ENCODE results near the gene CYFIP1.
A peak's percentile ranks its signal among the peaks of the same experiment; 100 is the strongest.
"Not testable (repeated sequence)": the region's sequence is repeated elsewhere in the genome, so short reads cannot be mapped to it uniquely, and the experiment has no call there.

Gene CYFIP1

DNA sequence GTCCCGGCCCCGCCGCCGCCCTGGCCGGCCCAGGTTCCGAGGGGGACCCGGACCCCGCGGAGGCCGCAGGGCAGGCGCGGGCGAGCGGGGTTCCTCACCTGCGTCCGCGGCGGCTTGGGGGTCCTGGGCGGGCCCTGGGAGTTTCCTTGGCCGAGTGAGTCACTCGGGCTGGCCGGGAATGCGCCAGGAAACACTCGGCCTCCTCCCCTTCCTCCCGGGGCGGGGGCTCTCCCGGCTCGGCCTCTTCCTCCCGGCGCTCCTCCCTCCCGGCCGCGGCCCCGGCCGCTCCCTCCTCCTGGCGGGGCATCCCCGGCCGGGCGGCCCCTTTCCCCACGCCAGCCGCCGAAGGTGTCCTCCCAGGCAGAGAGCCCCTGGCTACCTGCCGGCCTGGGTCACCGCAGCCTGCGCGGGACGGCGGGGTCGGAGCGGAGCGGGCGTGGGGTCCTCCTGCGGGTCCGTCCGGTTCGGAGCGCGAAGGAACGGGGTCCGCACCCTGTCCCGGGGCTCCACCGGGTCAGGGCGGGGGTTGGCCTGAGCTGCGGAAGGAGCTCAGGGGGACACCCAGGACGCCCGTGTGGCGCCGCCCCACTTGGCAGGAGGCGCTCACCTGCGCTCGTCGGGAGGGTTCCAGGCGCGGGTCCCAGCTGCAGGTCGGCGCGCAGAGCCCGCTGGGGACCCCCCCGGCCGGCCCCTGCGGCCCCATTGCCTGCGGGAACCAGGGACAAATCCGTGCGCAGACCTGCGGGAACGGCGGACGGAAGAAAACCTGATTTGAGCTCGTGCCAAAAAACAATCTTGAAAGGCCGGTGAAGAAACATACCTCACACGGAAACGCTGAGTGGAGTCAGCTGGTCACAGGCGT, at the start of gene CYFIP1:
Gene CYFIP1, minus strand, starts transcription at position 180 of the 862 bp plus-strand sequence. CDS start 33,083 bp downstream, outside the sequence.
- peak; percentile 89 for DNase-seq (ENCODE audit: low spot score)

DNA sequence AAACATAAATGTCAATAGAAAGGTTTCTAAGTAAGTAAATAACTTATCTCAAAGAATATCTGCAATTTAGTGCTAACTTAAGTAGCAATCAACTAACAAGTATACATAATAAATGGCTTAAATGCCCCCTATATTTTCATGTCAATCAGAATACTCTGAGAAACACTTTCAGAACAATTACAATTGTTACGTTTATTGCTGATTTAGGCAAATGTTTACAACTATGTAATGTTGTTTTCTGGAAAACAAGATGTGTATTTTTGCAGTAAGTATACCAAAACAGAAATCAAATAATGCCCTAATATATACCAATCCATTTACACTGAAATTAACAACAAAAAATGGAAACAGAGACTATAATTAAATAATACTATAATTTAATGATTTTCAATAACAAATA, 46.0 kb upstream of the CYFIP1 start:
- DNase-seq (ENCODE audit: low spot score) = no peak

GRCh38 chr15:23022156-23022555, 42.0 kb upstream of the CYFIP1 start:
- no peak for DNase-seq (ENCODE audit: low spot score)

DNA sequence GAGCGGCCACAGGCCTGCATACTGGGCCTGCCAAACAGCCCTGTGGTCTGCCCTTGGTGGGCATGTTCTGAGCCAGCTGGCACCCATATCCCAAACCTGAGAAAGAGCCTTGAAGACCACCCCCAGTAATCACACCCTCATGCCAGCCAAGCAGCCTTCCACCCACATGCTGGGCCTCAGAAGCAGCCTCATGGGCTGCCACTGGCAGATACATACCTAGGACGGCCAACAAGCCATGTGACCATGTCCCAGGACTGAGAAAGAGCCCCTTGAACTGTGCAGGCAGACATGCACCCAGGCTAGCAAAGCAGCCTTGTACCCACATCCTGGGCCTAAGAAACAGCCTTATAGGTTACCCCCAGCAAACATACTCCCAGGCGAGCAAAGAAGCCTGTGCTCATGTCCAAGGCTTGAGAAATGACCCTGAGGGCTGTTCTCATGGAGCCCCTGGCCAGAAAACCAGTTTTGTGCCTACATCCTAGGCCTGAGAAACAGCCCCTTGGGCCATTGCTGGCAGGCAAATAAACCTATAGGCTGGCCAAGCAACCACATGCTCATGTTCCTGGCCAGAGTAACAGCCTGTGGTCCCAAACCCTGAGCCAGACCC, 34.3 kb upstream of the CYFIP1 start:
- DNase-seq (ENCODE audit: low spot score) = no peak

- no peak for DNase-seq (ENCODE audit: low spot score)
Observed at GRCh38 chr15:23013681-23014080, 33.5 kb upstream of the CYFIP1 start.

DNA sequence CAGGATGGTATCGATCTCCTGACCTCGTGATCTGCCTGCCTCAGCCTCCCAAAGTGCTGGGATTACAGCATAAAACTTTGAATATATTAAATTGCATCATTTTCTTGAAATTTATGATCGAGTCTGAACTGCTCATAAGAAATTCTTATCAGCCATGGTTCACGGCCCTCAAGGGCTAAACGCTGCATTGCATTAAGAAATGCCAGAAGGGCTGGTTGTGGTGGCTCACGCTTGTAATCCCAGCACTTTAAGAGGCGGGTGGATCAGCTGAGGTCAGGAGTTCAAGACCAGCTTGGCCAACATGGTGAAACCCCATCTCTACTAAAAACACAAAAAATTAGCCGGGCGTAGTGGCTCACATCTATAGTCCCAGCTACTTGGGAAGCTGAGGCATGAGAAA, 32.4 kb upstream of the CYFIP1 start:
- DNase-seq (ENCODE audit: low spot score) = not testable (repeated sequence)

DNA sequence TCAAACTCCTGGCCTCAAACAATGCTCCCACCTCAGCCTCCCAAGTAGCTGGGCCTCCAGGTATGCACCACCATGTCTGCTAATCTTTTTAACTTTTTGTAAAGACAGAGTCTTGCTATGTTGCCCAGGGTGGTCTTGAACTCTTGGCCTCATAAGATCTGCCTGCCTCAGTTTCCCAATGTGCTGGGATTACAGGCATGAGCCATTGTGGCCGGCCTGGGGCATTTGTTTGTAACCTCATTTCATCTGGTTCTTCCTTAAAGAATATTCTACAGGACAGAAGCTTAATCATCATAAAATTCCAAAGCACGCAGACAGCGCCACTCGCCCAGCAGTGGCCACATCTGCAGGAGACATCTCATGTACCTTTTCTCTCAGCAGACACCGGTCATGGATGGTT, 23.6 kb upstream of the CYFIP1 start:
- no peak for DNase-seq (ENCODE audit: low spot score)

- no peak for DNase-seq (ENCODE audit: low spot score)
Observed at GRCh38 chr15:23002920-23003319, 22.8 kb upstream of the CYFIP1 start.

DNA sequence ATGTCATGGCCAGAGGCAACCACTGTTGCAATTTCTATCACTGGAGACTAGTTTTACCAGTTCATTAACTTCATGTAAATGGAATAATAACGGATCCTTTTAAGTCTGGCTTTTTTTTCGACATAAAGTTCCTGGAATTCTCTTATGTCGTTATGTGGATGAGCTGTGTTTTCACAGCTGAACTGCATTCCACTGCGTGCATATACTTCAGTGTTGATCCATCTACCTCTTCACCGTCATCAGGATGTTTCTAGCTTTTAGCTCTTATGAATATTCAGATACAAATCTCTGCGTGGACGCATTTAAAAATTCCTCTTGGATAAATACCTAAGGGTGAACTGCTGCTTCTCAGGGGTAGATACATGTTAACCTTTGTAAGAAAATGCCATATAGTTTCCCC, 15.6 kb upstream of the CYFIP1 start:
- DNase-seq (ENCODE audit: low spot score) = no peak

DNA sequence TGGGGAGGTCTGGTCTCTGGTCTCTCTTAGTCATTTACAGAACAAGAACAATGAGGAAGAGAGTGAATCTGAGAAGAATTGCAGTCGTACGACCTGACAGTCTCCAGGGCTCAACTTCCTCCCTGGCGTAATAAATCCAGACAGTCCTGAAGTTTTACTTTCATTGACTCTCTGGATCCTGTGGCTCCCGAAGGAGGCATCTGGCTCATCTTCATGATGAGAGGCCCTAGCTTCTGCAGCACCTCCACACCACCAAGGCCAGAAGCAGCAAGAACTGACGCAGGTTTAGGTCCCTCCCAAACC, 11.8 kb upstream of the CYFIP1 start:
- no peak for DNase-seq (ENCODE audit: low spot score)

- DNase-seq (ENCODE audit: low spot score) = no peak
Observed at GRCh38 chr15:22989576-22990477, 9.7 kb upstream of the CYFIP1 start.

GRCh38 chr15:22988811-22989210, 8.6 kb upstream of the CYFIP1 start:
- no peak for DNase-seq (ENCODE audit: low spot score)

GRCh38 chr15:22981931-22982330, 1.8 kb upstream of the CYFIP1 start:
- DNase-seq (ENCODE audit: low spot score) = not testable (repeated sequence)

DNA sequence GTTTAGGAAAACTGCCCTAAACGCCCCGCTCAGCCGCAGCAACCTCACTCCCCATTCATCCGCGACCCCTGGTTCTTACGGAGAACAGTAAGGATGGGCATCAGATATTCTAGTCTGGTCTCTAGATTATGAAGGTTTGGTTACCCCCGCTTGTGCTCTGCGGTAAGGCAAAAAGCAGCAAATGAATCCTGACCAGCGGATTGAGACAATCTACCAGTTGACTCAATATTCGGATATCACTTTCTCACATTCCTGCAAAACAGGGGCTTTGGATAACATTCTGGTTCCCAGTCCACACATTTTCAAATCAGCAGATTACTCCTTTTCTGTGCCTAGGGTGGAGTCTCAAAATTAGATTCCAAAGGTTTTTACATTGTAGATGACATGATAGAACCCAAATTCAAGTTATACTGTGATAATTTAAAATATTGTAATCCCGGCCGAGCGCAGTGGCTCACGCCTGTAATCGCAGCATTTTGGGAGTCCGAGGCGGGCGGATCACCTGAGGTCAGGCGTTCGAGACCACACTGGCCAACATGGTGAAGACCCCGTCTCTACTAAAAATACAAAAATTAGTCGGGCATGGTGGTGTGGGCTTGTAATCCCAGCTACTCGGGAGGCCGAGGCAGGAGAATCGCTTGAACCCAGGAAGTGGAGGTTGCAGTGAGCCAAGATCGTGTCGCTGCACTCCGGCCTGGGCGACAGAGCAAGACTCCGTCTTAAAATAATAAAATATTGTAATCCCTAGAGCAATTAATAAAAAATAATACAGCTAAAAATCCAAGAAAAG, 1.1 kb upstream of the CYFIP1 start:
- peak; percentile 48 for DNase-seq (ENCODE audit: low spot score)

DNA sequence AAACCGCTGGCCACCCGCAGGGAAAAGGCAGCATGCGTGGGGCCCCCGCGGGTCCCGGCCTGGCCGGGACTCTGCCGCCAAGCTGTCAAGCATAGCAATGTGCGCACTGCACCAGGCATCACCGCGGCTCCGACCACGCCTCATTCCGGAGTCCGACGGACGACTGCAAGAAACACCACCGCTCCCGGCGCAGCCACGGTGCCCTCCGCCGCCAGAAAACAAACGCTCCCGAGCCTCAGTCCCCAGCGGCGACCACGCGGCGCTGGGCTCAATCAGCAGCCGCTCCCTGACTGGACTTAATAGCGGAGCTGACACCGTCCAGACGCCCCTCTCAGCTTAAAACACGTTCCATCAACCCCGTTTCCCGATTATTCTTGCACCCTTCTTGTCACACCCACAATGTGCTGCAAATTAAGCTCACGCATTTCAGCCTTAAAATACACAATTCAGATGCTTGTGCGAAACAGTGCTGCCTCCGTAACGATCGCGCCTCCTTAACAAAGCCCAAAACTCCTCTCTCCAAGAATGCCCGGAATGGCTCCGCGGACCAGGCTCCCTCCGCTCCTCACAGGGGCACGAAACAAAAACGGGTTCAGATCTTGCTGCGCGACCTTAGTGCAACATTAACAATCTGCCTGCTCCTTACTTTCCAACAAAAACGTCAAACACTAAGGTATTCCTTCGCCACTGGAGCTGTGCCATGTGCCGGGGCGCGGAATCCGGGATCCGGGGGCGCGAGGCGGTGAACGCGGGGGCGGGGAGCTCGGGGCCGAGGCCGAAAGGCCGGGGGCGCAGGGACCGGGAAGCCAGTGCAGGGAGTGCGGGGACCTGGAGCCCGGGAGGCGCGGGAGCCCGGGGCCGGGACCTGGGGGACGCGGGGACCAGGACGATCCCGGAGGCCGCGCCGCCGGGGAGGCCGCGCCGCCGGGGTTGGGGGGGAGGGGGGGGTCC, 655 bp downstream of the CYFIP1 start:
- peak; percentile 52 for DNase-seq (ENCODE audit: low spot score)

DNA sequence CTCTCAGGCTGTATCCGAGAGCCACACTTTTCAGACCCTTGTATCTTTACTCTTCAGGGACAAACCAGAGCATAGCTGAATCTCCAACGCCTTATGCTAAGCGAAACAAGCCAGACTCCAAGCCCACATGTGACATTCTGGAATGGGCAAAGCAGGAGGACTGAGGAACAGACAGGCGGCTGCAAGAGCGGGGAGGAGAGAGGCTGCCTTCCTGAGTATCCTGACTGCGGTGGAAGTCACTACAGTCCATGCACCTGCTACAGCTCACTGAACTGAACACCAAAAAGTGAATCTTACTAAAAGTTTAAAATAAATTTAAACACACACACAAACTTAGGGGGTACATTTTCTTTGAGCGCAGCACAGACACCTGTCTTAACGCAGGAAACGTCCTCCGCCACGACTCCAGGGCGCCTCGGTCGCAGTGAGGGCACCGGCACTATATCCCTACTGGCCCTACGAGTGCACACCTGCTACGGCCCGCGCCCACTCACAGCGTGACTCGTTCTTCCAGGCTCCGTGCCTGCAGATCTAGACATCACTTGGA, 1.4 kb downstream of the CYFIP1 start:
- no peak for DNase-seq (ENCODE audit: low spot score)

DNA sequence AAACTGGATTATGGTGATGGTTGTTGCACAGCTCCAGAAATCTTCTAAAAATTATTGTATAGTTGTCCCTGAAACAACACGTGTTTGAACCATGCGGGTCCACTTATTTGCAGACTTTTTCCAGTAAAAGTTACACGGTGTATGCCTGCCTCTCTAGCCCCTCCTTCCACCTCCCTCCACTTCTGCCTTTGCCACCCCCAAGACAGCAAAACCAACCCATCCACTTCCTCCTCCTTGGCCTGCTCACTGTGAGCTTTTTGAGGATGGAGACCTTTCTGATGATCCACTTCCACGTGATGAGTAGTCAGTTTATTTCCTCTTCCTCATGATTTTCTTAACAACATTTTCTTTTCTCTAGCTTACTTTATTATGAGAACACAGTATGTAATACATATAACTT, 5.4 kb downstream of the CYFIP1 start:
- no peak for DNase-seq (ENCODE audit: low spot score)

DNA sequence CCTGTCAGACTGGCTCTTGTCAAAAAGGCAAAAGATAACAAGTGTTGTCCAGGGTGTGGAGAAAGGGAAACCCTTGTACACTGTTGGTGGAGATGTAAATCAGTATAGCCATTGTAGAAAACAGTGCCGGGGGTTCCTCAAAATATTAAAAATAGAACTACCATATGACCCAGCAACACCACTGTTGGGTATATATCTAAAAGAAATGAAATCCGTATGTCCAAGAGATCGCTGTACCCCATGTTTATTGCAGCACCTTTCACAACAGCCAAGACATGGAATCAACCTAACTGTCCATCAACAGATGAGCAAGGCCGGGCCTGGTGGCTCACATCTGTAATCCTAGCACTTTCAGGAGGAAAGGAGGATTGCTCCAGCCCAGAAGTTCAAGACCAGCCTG, 6.2 kb downstream of the CYFIP1 start:
- no peak for DNase-seq (ENCODE audit: low spot score)

GRCh38 chr15:22973286-22973685, 6.9 kb downstream of the CYFIP1 start:
- no peak for DNase-seq (ENCODE audit: low spot score)

GRCh38 chr15:22969489-22969888, 10.7 kb downstream of the CYFIP1 start:
- DNase-seq (ENCODE audit: low spot score) = no peak
